ENCODE results near the gene AKR1D1.

GRCh38 chr7:138049505-138050116, 26.6 kb upstream of the AKR1D1 start:
- TF ChIP-seq EZH2 (IDR thresholded peaks at IDR 0.05; ENCODE audit: low read length, unreplicated experiment) (no peak), CTCF (conservative IDR thresholded peaks at IDR 0.05; ENCODE audit: low read depth, low read length) (no peak)
